Thyroid gland (tissue), 4 donors: ENCODE measurements around the gene UBR4. TPM values are rescaled to one million over a fixed set of nuclear protein-coding genes. Genes with fewer than 3 reads are reported as not detected.

ENCODE experiments used
- DNase-seq, 2 donors: peaks; one replicate each; pipeline ENCODE4 v3.0.0-alpha.2; 2019
- H3K27ac ChIP-seq, 3 donors: fragments of 200-600 bp; sonication (generic); 1 replicate in 2 of 3; 2 replicates in 1 of 3; pipeline ENCODE4 v1.5.1; 2016 to 2019; ENCODE audit warnings: mild to moderate bottlenecking in 1 of 3, moderate library complexity in 1 of 3
- H3K27me3 ChIP-seq: fragments of 200-600 bp; sonication (generic); one replicate; pipeline ENCODE4 v1.5.1; 2019
- H3K36me3 ChIP-seq, 2 donors: fragments of 200-600 bp; sonication (generic); one replicate each; pipeline ENCODE4 v1.5.1; 2016 to 2019
- H3K4me1 ChIP-seq, 2 donors: fragments of 200-600 bp; sonication (generic); one replicate each; pipeline ENCODE4 v1.5.1; 2017 to 2019
- H3K4me3 ChIP-seq, 3 donors: fragments of 200-600 bp; sonication (generic); replicated peaks in 1 of 3; 1 replicate in 2 of 3; 2 replicates in 1 of 3; pipeline ENCODE4 v1.5.1; 2016; ENCODE audit warnings: mild to moderate bottlenecking in 1 of 3
- H3K9me3 ChIP-seq: fragments of 200-600 bp; sonication (generic); one replicate; pipeline ENCODE4 v1.5.1; 2017
- POLR2A ChIP-seq, 2 donors: fragments of 450-650 bp; IDR thresholded peaks; one replicate each; pipeline ENCODE4 v1.6.1; 2017; ENCODE audit warnings: antibody characterized with exemption in 2 of 2, mild to moderate bottlenecking in 2 of 2, moderate library complexity in 1 of 2
- WGBS, 2 donors: methylation state at CpG; one replicate each; pipeline ENCODE4 v1.1.5; 2017; 5-methylcytosine and 5-hydroxymethylcytosine counted together
- intact Hi-C: fragments of 100-400 bp; cut with DNase I; formaldehyde crosslinking; loops from one replicate; pipeline ENCODE4 v1.15.1; 2023
- total RNA-seq, 4 donors: library from RNA; depleted of rRNA; stranded (reverse); fragments of >200 nt; gene quantifications; one replicate each; pipeline ENCODE4 v1.2.3, GENCODE V29; 2016
- TF ChIP-seq, protein P1 (sequence below), 6 experiments: fragments of 200-600 bp in 3 of 6; fragments of 450-650 bp in 3 of 6; sonication (generic) in 3 of 6; IDR thresholded peaks; one replicate each; pipeline ENCODE4 v1.5.1; 2016 to 2019; ENCODE audit warnings: antibody characterized with exemption in 6 of 6, mild to moderate bottlenecking in 2 of 6, inconsistent platforms in 1 of 6, moderate library complexity in 1 of 6

The UBR4 gene
- total RNA-seq, 4 donors from 2014 or later: 110 to 221 (median 160) TPM

DNA sequence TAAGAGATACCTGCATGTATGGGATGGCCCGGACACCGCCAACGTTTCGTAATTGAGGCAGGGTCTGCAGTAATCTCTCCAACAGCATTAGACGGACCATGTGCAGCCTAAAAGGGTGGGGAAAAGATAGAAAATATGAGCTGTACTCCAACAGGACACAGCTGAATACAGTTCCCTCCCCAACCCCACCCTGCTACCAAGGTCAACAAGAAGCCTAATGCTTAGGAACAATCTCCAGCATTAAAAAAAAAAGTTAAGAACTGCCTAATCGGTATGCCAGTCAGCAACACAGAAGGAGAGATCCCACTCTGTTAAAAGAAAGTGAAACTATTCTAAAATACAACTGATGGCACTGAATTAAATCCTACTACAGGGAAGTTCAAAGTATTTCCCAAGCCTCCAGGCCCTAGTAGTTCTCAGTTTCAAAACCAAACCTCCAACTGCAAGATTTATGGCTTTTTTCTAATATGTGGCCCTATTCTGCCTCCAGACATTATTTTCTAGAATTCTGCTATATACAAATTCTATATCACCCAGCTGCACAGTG, 81.0 kb downstream of the UBR4 start:
- Histone ChIP-seq H3K9me3 (no peaks in the 10 kb centered on the region), H3K4me3 (no peak overlapping the region), H3K36me3 (peaks cover 71 to 78% of the 10 kb centered on the region in 2 donors), H3K27me3 (no peaks in the 10 kb centered on the region), H3K27ac (no peak overlapping the region), H3K4me1 (no peaks in the 10 kb centered on the region)
- TF ChIP-seq, protein P1, sequence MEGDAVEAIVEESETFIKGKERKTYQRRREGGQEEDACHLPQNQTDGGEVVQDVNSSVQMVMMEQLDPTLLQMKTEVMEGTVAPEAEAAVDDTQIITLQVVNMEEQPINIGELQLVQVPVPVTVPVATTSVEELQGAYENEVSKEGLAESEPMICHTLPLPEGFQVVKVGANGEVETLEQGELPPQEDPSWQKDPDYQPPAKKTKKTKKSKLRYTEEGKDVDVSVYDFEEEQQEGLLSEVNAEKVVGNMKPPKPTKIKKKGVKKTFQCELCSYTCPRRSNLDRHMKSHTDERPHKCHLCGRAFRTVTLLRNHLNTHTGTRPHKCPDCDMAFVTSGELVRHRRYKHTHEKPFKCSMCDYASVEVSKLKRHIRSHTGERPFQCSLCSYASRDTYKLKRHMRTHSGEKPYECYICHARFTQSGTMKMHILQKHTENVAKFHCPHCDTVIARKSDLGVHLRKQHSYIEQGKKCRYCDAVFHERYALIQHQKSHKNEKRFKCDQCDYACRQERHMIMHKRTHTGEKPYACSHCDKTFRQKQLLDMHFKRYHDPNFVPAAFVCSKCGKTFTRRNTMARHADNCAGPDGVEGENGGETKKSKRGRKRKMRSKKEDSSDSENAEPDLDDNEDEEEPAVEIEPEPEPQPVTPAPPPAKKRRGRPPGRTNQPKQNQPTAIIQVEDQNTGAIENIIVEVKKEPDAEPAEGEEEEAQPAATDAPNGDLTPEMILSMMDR (IDR thresholded peaks at IDR 0.05): no peak
- no peak for TF ChIP-seq POLR2A (IDR thresholded peaks at IDR 0.05)
- intact Hi-C loops: no loop called here
- DNase-seq: no peak
- WGBS, 2 donors: 90 to 92% methylated on average over 6 of the region's 6 CpGs

- TF ChIP-seq, protein P1 (IDR thresholded peaks at IDR 0.05): no peak
- TF ChIP-seq POLR2A (IDR thresholded peaks at IDR 0.05): no peak
- intact Hi-C loops: no loop called here
- Histone ChIP-seq H3K36me3 (peaks cover 95 to 100% of the 10 kb centered on the region in 2 donors), H3K27ac (no peak overlapping the region), H3K9me3 (no peaks in the 10 kb centered on the region), H3K4me1 (no peaks in the 10 kb centered on the region), H3K4me3 (no peak overlapping the region), H3K27me3 (no peaks in the 10 kb centered on the region)
- DNase-seq: no peak
- 87 to 93% methylated on average over 5 of the region's 5 CpGs for WGBS, 2 donors
Observed at GRCh38 chr1:19124273-19124672, 85.8 kb downstream of the UBR4 start.

DNA sequence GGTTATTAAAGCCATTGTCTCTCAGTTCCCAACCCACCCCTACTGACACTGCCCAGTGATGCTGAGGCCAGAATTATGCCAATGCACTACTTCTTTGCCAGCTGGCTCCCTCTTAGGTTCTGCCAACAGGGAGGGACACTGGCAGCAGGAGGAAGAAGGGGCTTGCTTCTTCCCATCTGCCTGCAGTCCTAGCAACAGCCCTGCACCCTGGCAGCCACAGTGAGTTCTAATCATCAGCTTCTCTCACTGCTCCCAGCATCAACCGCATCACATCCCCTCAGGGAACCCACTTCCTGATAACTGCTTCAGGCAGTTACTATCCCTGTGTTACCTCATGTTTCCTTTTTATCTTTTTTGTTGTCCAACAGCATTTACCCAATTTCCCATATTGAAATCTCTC, 86.2 kb downstream of the UBR4 start:
- no peak for DNase-seq
- Histone ChIP-seq H3K27me3 (no peaks in the 10 kb centered on the region), H3K4me1 (no peaks in the 10 kb centered on the region), H3K27ac (no peak overlapping the region), H3K36me3 (peaks cover 95 to 100% of the 10 kb centered on the region in 2 donors), H3K9me3 (no peaks in the 10 kb centered on the region), H3K4me3 (no peak overlapping the region)
- intact Hi-C loops: no loop called here
- 77 to 87% methylated on average over 1 of the region's 1 CpG for WGBS, 2 donors
- no peak for TF ChIP-seq POLR2A (IDR thresholded peaks at IDR 0.05)
- TF ChIP-seq, protein P1 (IDR thresholded peaks at IDR 0.05): no peak

GRCh38 chr1:19122668-19123067, 87.4 kb downstream of the UBR4 start:
- DNase-seq: no peak

GRCh38 chr1:19121192-19121591, 88.9 kb downstream of the UBR4 start:
- TF ChIP-seq, protein P1 (IDR thresholded peaks at IDR 0.05): no peak
- no peak for TF ChIP-seq POLR2A (IDR thresholded peaks at IDR 0.05)

More at GRCh38 chr1:19122668-19123067, 87.4 kb downstream of the UBR4 start:
- whole genome bisulfite sequencing, 2 donors: 91 to 94% methylated on average over 10 of the region's 10 CpGs
- TF ChIP-seq, protein P1 (IDR thresholded peaks at IDR 0.05): no peak
- TF ChIP-seq POLR2A (IDR thresholded peaks at IDR 0.05): no peak
- Histone ChIP-seq H3K9me3 (no peaks in the 10 kb centered on the region), H3K27me3 (no peaks in the 10 kb centered on the region), H3K4me3 (no peak overlapping the region), H3K4me1 (no peaks in the 10 kb centered on the region), H3K36me3 (peaks cover 86 to 100% of the 10 kb centered on the region in 2 donors), H3K27ac (no peak overlapping the region)
- intact Hi-C loops: no loop called here

More at GRCh38 chr1:19121192-19121591, 88.9 kb downstream of the UBR4 start:
- no peaks in the 10 kb centered on the region for H3K27me3 ChIP-seq
- no peaks in the 10 kb centered on the region for H3K9me3 ChIP-seq
- H3K27ac ChIP-seq: no peak overlapping the region
- H3K4me1 ChIP-seq: no peaks in the 10 kb centered on the region
- H3K4me3 ChIP-seq: no peak overlapping the region
- peaks cover 87 to 100% of the 10 kb centered on the region in 2 donors for H3K36me3 ChIP-seq
- no peak for DNase-seq
- intact Hi-C loops: no loop called here
- WGBS, 2 donors: 83 to 84% methylated on average over 7 of the region's 7 CpGs
